ENCODE results near the gene EPS8L1. TPM values are rescaled to one million over a fixed set of nuclear protein-coding genes. Genes with fewer than 3 reads are reported as not detected.
"Not testable (repeated sequence)": the region's sequence is repeated elsewhere in the genome, so short reads cannot be mapped to it uniquely, and the experiment has no call there.

Gene EPS8L1
- total RNA-seq, 2 donors from 2014 or later: 1.8 to 3.3 TPM

- Mint-ChIP-seq H3K27ac (peak overlapping the region; percentile 59), H3K27me3 (no peaks in the 10 kb centered on the region), H3K4me3 (peak overlapping the region; percentile 74), H3K36me3 (ENCODE audit: low read depth) (no peaks in the 10 kb centered on the region), H3K4me1 (peaks cover 15% of the 10 kb centered on the region)
- DNase-seq: no peak
- H3K9me3 ChIP-seq (ENCODE audit: control insufficient read depth, low read length, poor library complexity, severe bottlenecking): no peaks in the 10 kb centered on the region
- ATAC-seq: no peak
These were observed 33.4 kb upstream of the EPS8L1 start for GRCh38 chr19:55042344-55042678.

- no peaks in the 10 kb centered on the region for H3K9me3 ChIP-seq (ENCODE audit: control insufficient read depth, low read length, poor library complexity, severe bottlenecking)
- Mint-ChIP-seq H3K4me1 (peaks cover 15% of the 10 kb centered on the region), H3K27ac (peak overlapping the region; percentile 59), H3K4me3 (peak overlapping the region; percentile 68), H3K36me3 (ENCODE audit: low read depth) (no peaks in the 10 kb centered on the region), H3K27me3 (no peaks in the 10 kb centered on the region)
- DNase-seq: no peak
- no peak for ATAC-seq
These were observed 33.0 kb upstream of the EPS8L1 start for GRCh38 chr19:55042688-55043087.

- no peaks in the 10 kb centered on the region for H3K27me3 Mint-ChIP-seq
- H3K4me1 Mint-ChIP-seq: peaks cover 15% of the 10 kb centered on the region
- H3K27ac Mint-ChIP-seq: no peak overlapping the region
- no peak overlapping the region for H3K4me3 Mint-ChIP-seq
- no peak for DNase-seq
- no peak for ATAC-seq
- H3K36me3 Mint-ChIP-seq (ENCODE audit: low read depth): no peaks in the 10 kb centered on the region
- H3K9me3 ChIP-seq (ENCODE audit: control insufficient read depth, low read length, poor library complexity, severe bottlenecking): no peaks in the 10 kb centered on the region
These were observed 31.4 kb upstream of the EPS8L1 start for GRCh38 chr19:55044286-55044685.

GRCh38 chr19:55044771-55045716 is 30.6 kb upstream of the EPS8L1 start:
- H3K27me3 Mint-ChIP-seq: no peaks in the 10 kb centered on the region
- no peaks in the 10 kb centered on the region for H3K36me3 Mint-ChIP-seq (ENCODE audit: low read depth)
- no peak overlapping the region for H3K27ac Mint-ChIP-seq
- DNase-seq (no peak), ATAC-seq (no peak)
- peaks cover 15% of the 10 kb centered on the region for H3K4me1 Mint-ChIP-seq
- no peaks in the 10 kb centered on the region for H3K9me3 ChIP-seq (ENCODE audit: control insufficient read depth, low read length, poor library complexity, severe bottlenecking)
- peak overlapping the region; percentile 52 for H3K4me3 Mint-ChIP-seq

- no peak overlapping the region for H3K4me3 Mint-ChIP-seq
- ATAC-seq: no peak
- no peaks in the 10 kb centered on the region for H3K27me3 Mint-ChIP-seq
- peak overlapping the region; percentile 39 for H3K27ac Mint-ChIP-seq
- no peaks in the 10 kb centered on the region for H3K9me3 ChIP-seq (ENCODE audit: control insufficient read depth, low read length, poor library complexity, severe bottlenecking)
- no peak for DNase-seq
- no peaks in the 10 kb centered on the region for H3K36me3 Mint-ChIP-seq (ENCODE audit: low read depth)
- peaks cover 8% of the 10 kb centered on the region for H3K4me1 Mint-ChIP-seq
These were observed 28.6 kb upstream of the EPS8L1 start for GRCh38 chr19:55046975-55047622.

- DNase-seq: no peak
- H3K36me3 Mint-ChIP-seq (ENCODE audit: low read depth): no peaks in the 10 kb centered on the region
- no peak overlapping the region for H3K4me3 Mint-ChIP-seq
- no peak for ATAC-seq
- H3K9me3 ChIP-seq (ENCODE audit: control insufficient read depth, low read length, poor library complexity, severe bottlenecking): no peaks in the 10 kb centered on the region
- no peak overlapping the region for H3K27ac Mint-ChIP-seq
- H3K4me1 Mint-ChIP-seq: no peaks in the 10 kb centered on the region
- H3K27me3 Mint-ChIP-seq: no peaks in the 10 kb centered on the region
These were observed 27.7 kb upstream of the EPS8L1 start for GRCh38 chr19:55047951-55048350.

- no peaks in the 10 kb centered on the region for H3K27me3 Mint-ChIP-seq
- no peaks in the 10 kb centered on the region for H3K4me1 Mint-ChIP-seq
- no peak for DNase-seq
- ATAC-seq: no peak
- peak overlapping the region; percentile 33 for H3K4me3 Mint-ChIP-seq
- no peaks in the 10 kb centered on the region for H3K9me3 ChIP-seq (ENCODE audit: control insufficient read depth, low read length, poor library complexity, severe bottlenecking)
- H3K27ac Mint-ChIP-seq: no peak overlapping the region
- H3K36me3 Mint-ChIP-seq (ENCODE audit: low read depth): no peaks in the 10 kb centered on the region
These were observed 27.2 kb upstream of the EPS8L1 start for GRCh38 chr19:55048446-55048845.

GRCh38 chr19:55050749-55051532 is 24.7 kb upstream of the EPS8L1 start:
- H3K27ac Mint-ChIP-seq: peak overlapping the region; percentile 14
- H3K36me3 Mint-ChIP-seq (ENCODE audit: low read depth): no peaks in the 10 kb centered on the region
- no peaks in the 10 kb centered on the region for H3K27me3 Mint-ChIP-seq
- H3K4me3 Mint-ChIP-seq: no peak overlapping the region
- no peak for ATAC-seq
- no peaks in the 10 kb centered on the region for H3K9me3 ChIP-seq (ENCODE audit: control insufficient read depth, low read length, poor library complexity, severe bottlenecking)
- H3K4me1 Mint-ChIP-seq: no peaks in the 10 kb centered on the region
- DNase-seq: no peak

- peaks cover 2% of the 10 kb centered on the region for H3K4me1 Mint-ChIP-seq
- H3K27ac Mint-ChIP-seq: no peak overlapping the region
- H3K9me3 ChIP-seq (ENCODE audit: control insufficient read depth, low read length, poor library complexity, severe bottlenecking): no peaks in the 10 kb centered on the region
- H3K36me3 Mint-ChIP-seq (ENCODE audit: low read depth): peaks cover 8% of the 10 kb centered on the region
- no peak overlapping the region for H3K4me3 Mint-ChIP-seq
- DNase-seq (no peak), ATAC-seq (no peak)
- no peaks in the 10 kb centered on the region for H3K27me3 Mint-ChIP-seq
These were observed 21.9 kb upstream of the EPS8L1 start for GRCh38 chr19:55053735-55054134.

- peaks cover 8% of the 10 kb centered on the region for H3K4me1 Mint-ChIP-seq
- no peaks in the 10 kb centered on the region for H3K9me3 ChIP-seq (ENCODE audit: control insufficient read depth, low read length, poor library complexity, severe bottlenecking)
- no peak overlapping the region for H3K4me3 Mint-ChIP-seq
- H3K36me3 Mint-ChIP-seq (ENCODE audit: low read depth): peaks cover 8% of the 10 kb centered on the region
- no peak overlapping the region for H3K27ac Mint-ChIP-seq
- ATAC-seq (no peak), DNase-seq (no peak)
- H3K27me3 Mint-ChIP-seq: no peaks in the 10 kb centered on the region
These were observed 18.8 kb upstream of the EPS8L1 start for GRCh38 chr19:55056827-55057226.

GRCh38 chr19:55058781-55059610 is 16.7 kb upstream of the EPS8L1 start:
- DNase-seq (no peak), ATAC-seq (no peak)
- Mint-ChIP-seq H3K4me3 (no peak overlapping the region), H3K27ac (no peak overlapping the region), H3K36me3 (ENCODE audit: low read depth) (peaks cover 8% of the 10 kb centered on the region), H3K27me3 (no peaks in the 10 kb centered on the region), H3K4me1 (peaks cover 12% of the 10 kb centered on the region)
- H3K9me3 ChIP-seq (ENCODE audit: control insufficient read depth, low read length, poor library complexity, severe bottlenecking): no peaks in the 10 kb centered on the region

- ATAC-seq; H3K36me3 Mint-ChIP-seq (ENCODE audit: low read depth); H3K9me3 ChIP-seq (ENCODE audit: control insufficient read depth, low read length, poor library complexity, severe bottlenecking); DNase-seq; H3K4me3 Mint-ChIP-seq; H3K27me3 Mint-ChIP-seq: not testable (repeated sequence)
- Mint-ChIP-seq H3K27ac (peak overlapping the region; percentile 56), H3K4me1 (peaks cover 12% of the 10 kb centered on the region)
These were observed 15.4 kb upstream of the EPS8L1 start for GRCh38 chr19:55060287-55060686.
